GM23248 (cell line): ENCODE results near the gene CRB2. TPM values are rescaled to one million over a fixed set of nuclear protein-coding genes. Genes with fewer than 3 reads are reported as not detected.

Source experiments
- DNase-seq: peaks from one replicate; pipeline ENCODE4 v3.0.0-alpha.2; 2015
- H2AFZ ChIP-seq: fragments of 200-600 bp; sonication (generic); 2 replicates; pipeline ENCODE4 v1.6.1; 2016; ENCODE audit warnings: antibody characterized with exemption
- H3F3A ChIP-seq: fragments of 200-600 bp; sonication (generic); 2 replicates; pipeline ENCODE4 v1.6.1; 2016; ENCODE audit warnings: mild to moderate bottlenecking, antibody characterized with exemption, mixed run types; ENCODE audit not compliant: insufficient read depth
- H3K27ac ChIP-seq: fragments of 200-600 bp; sonication (generic); 2 replicates; pipeline ENCODE4 v1.5.1; 2016; ENCODE audit warnings: mild to moderate bottlenecking
- H3K27me3 ChIP-seq: fragments of 200-600 bp; sonication (generic); replicated peaks from 2 replicates; pipeline ENCODE4 v1.6.1; 2016; ENCODE audit warnings: mild to moderate bottlenecking; ENCODE audit not compliant: insufficient read depth
- H3K36me3 ChIP-seq: fragments of 200-600 bp; sonication (generic); 2 replicates; pipeline ENCODE4 v1.6.1; 2016; ENCODE audit warnings: low read depth, mild to moderate bottlenecking
- H3K4me1 ChIP-seq: fragments of 200-600 bp; sonication (generic); 2 replicates; pipeline ENCODE4 v1.6.1; 2016; ENCODE audit warnings: mild to moderate bottlenecking; ENCODE audit not compliant: insufficient read depth
- H3K4me2 ChIP-seq: fragments of 200-600 bp; sonication (generic); one replicate; pipeline ENCODE4 v1.6.1; 2016; ENCODE audit warnings: mild to moderate bottlenecking; ENCODE audit not compliant: unreplicated experiment
- H3K4me3 ChIP-seq: fragments of 200-600 bp; sonication (generic); 2 replicates; pipeline ENCODE4 v1.5.1; 2016; ENCODE audit warnings: mild to moderate bottlenecking
- H3K79me2 ChIP-seq: fragments of 200-600 bp; sonication (generic); 2 replicates; pipeline ENCODE4 v1.6.1; 2016; ENCODE audit warnings: mild to moderate bottlenecking; ENCODE audit not compliant: insufficient read depth
- H3K9ac ChIP-seq: fragments of 200-600 bp; sonication (generic); 2 replicates; pipeline ENCODE4 v1.6.1; 2016; ENCODE audit warnings: mild to moderate bottlenecking
- H3K9me2 ChIP-seq: fragments of 200-600 bp; sonication (generic); 2 replicates; pipeline ENCODE4 v1.6.1; 2016; ENCODE audit warnings: mixed run types, mild to moderate bottlenecking, moderate library complexity; ENCODE audit not compliant: insufficient read depth
- H3K9me3 ChIP-seq: fragments of 200-600 bp; sonication (generic); one replicate; pipeline ENCODE4 v1.6.1; 2017; ENCODE audit warnings: low read depth
- H4K20me1 ChIP-seq: fragments of 200-600 bp; sonication (generic); 2 replicates; pipeline ENCODE4 v1.6.0; 2016; ENCODE audit not compliant: insufficient read depth
- EZH2 ChIP-seq: fragments of 200-600 bp; sonication (generic); IDR thresholded peaks from 2 replicates; pipeline ENCODE4 v1.6.1; 2018; ENCODE audit warnings: antibody characterized with exemption, mild to moderate bottlenecking; ENCODE audit not compliant: insufficient read depth, poor library complexity, severe bottlenecking
- EZH2phosphoT487 ChIP-seq: fragments of 200-600 bp; sonication (generic); IDR thresholded peaks from 2 replicates; pipeline ENCODE4 v1.6.1; 2018; ENCODE audit warnings: antibody characterized with exemption, moderate library complexity, mild to moderate bottlenecking, low read depth; ENCODE audit not compliant: insufficient read depth
- WGBS, 2 experiments: methylation state at CpG; one replicate each; pipeline ENCODE4 v1.1.6; 2015 to 2017; ENCODE audit warnings: low lambda C conversion rate in 2 of 2, low coverage in 1 of 2; ENCODE audit errors: missing lambda C conversion rate in 2 of 2; 5-methylcytosine and 5-hydroxymethylcytosine counted together
- in situ Hi-C: fragments of 300-500 bp; cut with MboI; formaldehyde crosslinking; loops from 2 replicates; pipeline ENCODE4 v1.15.0; 2020
- polyA plus RNA-seq: library from polyadenylated mRNA; unstranded; fragments of >200 nt; fragmentation: Nextera tagmentation; extraction: Ambion mirVana; gene quantifications from 2 replicates; pipeline ENCODE4 v1.2.1, GENCODE V29; 2016
- total RNA-seq: library from RNA; depleted of rRNA; stranded (reverse); fragments of >200 nt; shearing (Covaris generic); gene quantifications from 2 replicates; pipeline ENCODE4 v1.2.3, GENCODE V29; 2014

The CRB2 gene
- total and polyA plus RNA-seq, 2 experiments from 2014 or later, result not detected

DNA sequence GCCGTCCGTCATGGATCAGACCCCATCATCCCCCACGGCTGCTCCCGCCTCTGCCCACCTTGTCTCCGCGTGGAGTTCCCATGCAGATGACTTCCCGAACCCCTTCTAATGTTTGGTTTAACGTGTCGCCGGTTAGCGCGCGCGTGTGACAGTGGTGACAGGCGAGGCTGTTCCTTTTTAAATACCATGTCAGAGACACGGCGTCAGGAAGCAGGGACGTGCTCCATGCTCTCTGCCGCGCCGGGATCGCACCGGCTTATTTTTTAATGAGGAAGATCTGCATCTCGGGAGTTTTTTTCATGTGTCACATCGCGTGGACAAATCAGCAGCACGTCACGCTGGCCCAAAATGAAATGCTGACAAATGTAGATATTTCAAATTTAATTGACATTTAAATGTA lies 35.9 kb downstream of the CRB2 start:
- no peak overlapping the region for H3K4me3 ChIP-seq
- H3K4me1 ChIP-seq, result no peaks in the 10 kb centered on the region; the same call in 1 of the 2 replicates
- no peak overlapping the region for H3K27ac ChIP-seq
- H3K9ac ChIP-seq, result no peak overlapping the region
- no peak for DNase-seq
- no peak for TF ChIP-seq EZH2phosphoT487
- no peak for TF ChIP-seq EZH2
- no peaks in the 10 kb centered on the region for H3K36me3 ChIP-seq
- no peaks in the 10 kb centered on the region for H3F3A ChIP-seq
- no peaks in the 10 kb centered on the region for H3K27me3 ChIP-seq
- no peaks in the 10 kb centered on the region for H3K9me3 ChIP-seq
- no peak overlapping the region for H3K4me2 ChIP-seq
- in situ Hi-C loops, result no loop called here
- H3K9me2 ChIP-seq, result no peaks in the 10 kb centered on the region
- WGBS, 2 experiments, result 95 to 96% methylated on average over 28 of the region's 28 CpGs
- no peaks in the 10 kb centered on the region for H3K79me2 ChIP-seq
- H4K20me1 ChIP-seq, result no peaks in the 10 kb centered on the region
- no peak overlapping the region for H2AFZ ChIP-seq

DNA sequence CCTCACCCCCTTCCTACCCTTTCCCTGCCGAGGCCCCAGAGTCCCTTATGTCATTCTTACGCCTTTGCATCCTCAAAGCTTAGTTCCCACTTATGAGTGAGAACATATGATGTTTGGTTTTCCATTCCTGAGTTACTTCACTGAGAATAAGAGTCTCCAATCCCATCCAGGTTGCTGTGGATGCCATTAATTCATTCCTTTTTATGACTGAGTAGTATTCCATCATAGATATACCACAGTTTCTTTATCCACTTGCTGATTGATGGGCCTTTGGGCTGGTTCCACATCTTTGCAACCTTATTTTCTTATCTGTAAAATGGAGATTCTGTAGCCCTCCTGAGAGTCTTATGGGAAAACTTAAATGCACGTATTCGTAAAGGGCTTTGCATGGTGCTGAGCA lies 36.8 kb downstream of the CRB2 start:
- WGBS, 2 experiments, result 97 to 100% methylated on average over 4 of the region's 4 CpGs
- H2AFZ ChIP-seq, result no peak overlapping the region
- DNase-seq, result no peak
- no peaks in the 10 kb centered on the region for H3K79me2 ChIP-seq
- TF ChIP-seq EZH2phosphoT487, result no peak
- no peak for TF ChIP-seq EZH2
- H3K9ac ChIP-seq, result no peak overlapping the region
- in situ Hi-C loops, result no loop called here
- H4K20me1 ChIP-seq, result no peaks in the 10 kb centered on the region
- H3K9me3 ChIP-seq, result no peaks in the 10 kb centered on the region
- H3K9me2 ChIP-seq, result no peaks in the 10 kb centered on the region
- H3K27me3 ChIP-seq, result no peaks in the 10 kb centered on the region
- H3K4me1 ChIP-seq, result no peaks in the 10 kb centered on the region; the same call in 1 of the 2 replicates
- H3F3A ChIP-seq, result no peaks in the 10 kb centered on the region
- no peaks in the 10 kb centered on the region for H3K36me3 ChIP-seq
- H3K27ac ChIP-seq, result no peak overlapping the region
- H3K4me3 ChIP-seq, result no peak overlapping the region
- H3K4me2 ChIP-seq, result no peak overlapping the region

DNA sequence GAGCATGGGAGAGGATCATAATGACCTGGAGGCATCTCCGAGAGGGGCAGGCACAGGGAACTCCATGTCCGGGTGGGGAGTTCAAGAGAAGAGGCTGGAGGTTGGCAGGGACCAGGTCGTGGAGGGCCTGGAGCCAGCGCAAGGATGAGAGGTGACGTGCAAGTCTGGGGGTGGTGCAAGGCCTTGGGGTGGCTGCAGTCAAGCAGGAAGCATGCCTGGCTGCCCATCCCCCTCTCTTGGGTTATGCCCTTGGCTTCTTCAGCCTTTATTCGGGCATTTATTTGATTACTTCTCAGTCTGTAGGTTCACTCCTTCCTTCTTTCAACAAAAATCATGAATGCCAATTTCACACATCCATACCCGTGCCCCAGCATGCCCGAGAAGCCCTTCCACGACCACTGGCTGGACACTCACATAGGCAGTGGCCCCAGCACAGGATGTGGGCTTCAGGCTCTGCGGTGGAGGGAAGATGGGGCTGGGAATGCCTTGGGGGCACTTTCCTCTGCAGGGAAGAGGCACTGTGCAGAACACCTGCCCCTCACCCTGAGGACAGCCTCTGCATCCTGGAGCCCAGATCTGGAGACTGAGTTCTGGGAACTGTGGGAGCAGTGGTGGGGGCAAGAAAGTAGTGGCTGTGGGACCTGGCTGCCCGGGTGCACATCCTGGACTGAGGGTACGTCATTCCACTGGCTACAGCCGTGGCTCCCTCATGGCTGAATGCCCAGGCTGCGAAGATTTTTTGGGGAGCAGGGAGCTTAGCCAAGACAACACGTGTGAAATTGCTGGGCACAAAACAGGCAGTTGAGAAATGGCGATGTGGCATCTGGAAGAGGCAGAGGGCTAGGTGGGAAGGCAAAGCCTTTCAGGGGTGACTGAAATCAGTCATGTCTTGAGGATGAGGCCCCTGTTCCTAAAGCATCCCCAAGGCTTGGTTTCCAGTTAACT lies 38.6 kb downstream of the CRB2 start:
- no peaks in the 10 kb centered on the region for H3K4me1 ChIP-seq
- H3K4me2 ChIP-seq, result no peak overlapping the region
- H3K79me2 ChIP-seq, result no peaks in the 10 kb centered on the region
- no peak overlapping the region for H3K9ac ChIP-seq
- no peaks in the 10 kb centered on the region for H3K9me2 ChIP-seq
- WGBS, 2 experiments, result 76 to 79% methylated on average over 16 of the region's 16 CpGs
- H3K4me3 ChIP-seq, result no peak overlapping the region
- H3K9me3 ChIP-seq, result no peaks in the 10 kb centered on the region
- TF ChIP-seq EZH2phosphoT487, result no peak
- TF ChIP-seq EZH2, result no peak
- no peak overlapping the region for H2AFZ ChIP-seq
- in situ Hi-C loops, result no loop called here
- H3K27ac ChIP-seq, result no peak overlapping the region
- H3K27me3 ChIP-seq, result no peaks in the 10 kb centered on the region
- H4K20me1 ChIP-seq, result no peaks in the 10 kb centered on the region
- no peak for DNase-seq
- no peaks in the 10 kb centered on the region for H3F3A ChIP-seq
- H3K36me3 ChIP-seq, result no peaks in the 10 kb centered on the region

DNA sequence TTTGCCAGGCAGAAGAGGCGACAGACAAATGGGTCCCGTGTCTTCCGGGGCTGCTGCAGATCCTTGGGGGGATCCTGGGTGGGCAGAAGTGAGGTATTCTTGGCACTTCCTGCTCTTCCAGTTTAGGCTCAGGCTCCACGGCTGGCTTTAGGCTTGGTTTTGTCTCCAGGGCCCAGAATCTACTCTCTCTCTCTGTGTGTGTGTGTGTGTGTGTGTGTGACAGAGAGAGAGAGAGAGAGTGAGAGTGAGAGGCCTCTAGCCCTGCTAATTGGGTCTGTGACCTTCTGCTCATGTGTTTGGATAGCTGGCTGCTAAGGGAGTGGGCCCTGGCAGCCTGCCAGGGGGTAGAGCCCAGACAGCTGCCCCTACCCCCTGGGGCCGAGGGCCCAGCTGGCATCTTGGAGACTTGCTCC lies 39.3 kb downstream of the CRB2 start:
- H3K4me3 ChIP-seq, result no peak overlapping the region
- no peak for DNase-seq
- H3K4me2 ChIP-seq, result no peak overlapping the region
- no peaks in the 10 kb centered on the region for H3K36me3 ChIP-seq
- H4K20me1 ChIP-seq, result no peaks in the 10 kb centered on the region
- no peak for TF ChIP-seq EZH2
- no peak for TF ChIP-seq EZH2phosphoT487
- H3K4me1 ChIP-seq, result no peaks in the 10 kb centered on the region
- H3F3A ChIP-seq, result no peaks in the 10 kb centered on the region
- no peak overlapping the region for H2AFZ ChIP-seq
- H3K79me2 ChIP-seq, result no peaks in the 10 kb centered on the region
- 72 to 74% methylated on average over 5 of the region's 5 CpGs for whole genome bisulfite sequencing, 2 experiments
- in situ Hi-C loops, result no loop called here
- no peaks in the 10 kb centered on the region for H3K9me2 ChIP-seq
- no peaks in the 10 kb centered on the region for H3K9me3 ChIP-seq
- no peak overlapping the region for H3K9ac ChIP-seq
- no peaks in the 10 kb centered on the region for H3K27me3 ChIP-seq
- H3K27ac ChIP-seq, result no peak overlapping the region
